ENCODE measurements around the gene DGKD. TPM values are rescaled to one million over a fixed set of nuclear protein-coding genes. Genes with fewer than 3 reads are reported as not detected.

The DGKD gene
- polyA plus RNA-seq, 1 experiment = 10.8 TPM

DNA sequence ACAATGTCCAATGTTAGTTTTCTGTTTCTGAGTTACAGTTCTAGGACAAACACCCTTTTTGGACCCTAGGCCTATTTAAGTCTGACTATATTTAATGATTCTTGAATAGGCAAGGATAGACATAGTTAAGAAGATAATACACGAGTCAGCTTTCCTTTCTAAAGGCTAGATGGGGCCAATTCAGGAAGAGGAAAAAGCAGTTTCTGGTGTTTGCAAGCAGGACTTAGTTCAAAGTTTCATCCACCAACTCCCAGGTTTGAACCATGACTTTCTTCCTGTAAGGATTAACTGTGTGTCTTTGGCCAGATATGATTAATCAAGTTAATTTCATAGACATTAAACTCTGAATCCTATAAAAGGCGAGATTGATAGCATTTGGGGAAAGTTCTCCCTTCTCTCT lies 145.6 kb downstream of the DGKD start:
- no peak for DNase-seq (ENCODE audit: low read depth, low spot score)
- ChIA-PET CTCF (no interaction called here), POLR2A (interaction anchor here (0.5 kb wide), 1 partner anchor 10 kb away, joined by 4 read pairs; no protein-coding TSS in a partner anchor)
- TF ChIP-seq, protein P1, sequence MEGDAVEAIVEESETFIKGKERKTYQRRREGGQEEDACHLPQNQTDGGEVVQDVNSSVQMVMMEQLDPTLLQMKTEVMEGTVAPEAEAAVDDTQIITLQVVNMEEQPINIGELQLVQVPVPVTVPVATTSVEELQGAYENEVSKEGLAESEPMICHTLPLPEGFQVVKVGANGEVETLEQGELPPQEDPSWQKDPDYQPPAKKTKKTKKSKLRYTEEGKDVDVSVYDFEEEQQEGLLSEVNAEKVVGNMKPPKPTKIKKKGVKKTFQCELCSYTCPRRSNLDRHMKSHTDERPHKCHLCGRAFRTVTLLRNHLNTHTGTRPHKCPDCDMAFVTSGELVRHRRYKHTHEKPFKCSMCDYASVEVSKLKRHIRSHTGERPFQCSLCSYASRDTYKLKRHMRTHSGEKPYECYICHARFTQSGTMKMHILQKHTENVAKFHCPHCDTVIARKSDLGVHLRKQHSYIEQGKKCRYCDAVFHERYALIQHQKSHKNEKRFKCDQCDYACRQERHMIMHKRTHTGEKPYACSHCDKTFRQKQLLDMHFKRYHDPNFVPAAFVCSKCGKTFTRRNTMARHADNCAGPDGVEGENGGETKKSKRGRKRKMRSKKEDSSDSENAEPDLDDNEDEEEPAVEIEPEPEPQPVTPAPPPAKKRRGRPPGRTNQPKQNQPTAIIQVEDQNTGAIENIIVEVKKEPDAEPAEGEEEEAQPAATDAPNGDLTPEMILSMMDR (IDR thresholded peaks at IDR 0.05; ENCODE audit: low read depth, low read length) = no peak
- H3K9me3 ChIP-seq (ENCODE audit: control insufficient read depth, insufficient read depth, low read length) = peaks cover 4% of the 10 kb centered on the region
- no peak overlapping the region for H3K4me3 ChIP-seq (ENCODE audit: low read depth, low read length)
- H3K27me3 ChIP-seq (ENCODE audit: control insufficient read depth, insufficient read depth, low read length) = no peaks in the 10 kb centered on the region
- H3K27ac ChIP-seq (ENCODE audit: low read depth, low read length) = no peak overlapping the region

DNA sequence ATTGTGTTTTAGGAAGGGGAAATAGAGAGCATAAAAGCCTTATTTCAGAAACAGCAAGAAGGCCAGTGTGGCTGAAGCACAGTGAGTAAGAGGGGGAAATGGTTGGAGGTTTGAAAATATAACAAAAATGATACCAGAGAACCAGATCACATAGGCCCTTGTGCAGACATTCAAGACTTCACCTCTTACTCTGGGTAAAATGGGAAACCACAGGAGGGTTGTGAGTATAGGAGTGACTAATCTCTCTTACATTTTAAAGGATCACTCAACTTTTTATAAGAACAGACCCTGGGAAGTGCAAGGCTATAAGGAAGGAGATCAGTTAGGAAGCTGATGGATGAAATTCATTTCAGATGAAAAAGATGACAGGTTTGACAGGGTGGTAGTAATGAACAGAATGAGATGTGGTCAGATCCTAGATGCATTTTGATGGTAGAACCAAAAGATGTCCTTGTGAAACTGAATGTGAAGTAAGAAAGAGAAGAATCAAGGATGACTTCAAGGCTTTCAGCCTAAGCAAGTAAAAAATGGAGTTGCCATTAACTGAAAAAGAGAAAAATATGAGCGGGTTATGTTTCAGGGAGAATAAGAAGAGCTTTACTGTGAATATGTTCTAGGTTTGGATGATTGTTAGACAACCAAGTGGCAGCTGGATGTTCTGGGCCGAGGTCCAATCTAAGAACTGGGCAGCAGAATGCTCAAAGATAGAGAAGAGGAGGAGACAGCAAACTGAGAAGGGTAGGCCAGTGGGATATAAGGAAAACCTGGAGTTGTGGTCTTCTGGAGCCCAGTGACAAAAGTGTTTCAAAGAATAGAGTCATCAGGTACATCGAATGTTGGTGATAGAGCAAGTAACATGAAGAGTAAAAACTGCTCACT lies 147.1 kb downstream of the DGKD start:
- ChIA-PET CTCF (no interaction called here), POLR2A (no interaction called here)
- Histone ChIP-seq H3K4me3 (ENCODE audit: low read depth, low read length) (no peak overlapping the region), H3K9me3 (ENCODE audit: control insufficient read depth, insufficient read depth, low read length) (peaks cover 4% of the 10 kb centered on the region), H3K27me3 (ENCODE audit: control insufficient read depth, insufficient read depth, low read length) (no peaks in the 10 kb centered on the region), H3K27ac (ENCODE audit: low read depth, low read length) (no peak overlapping the region)
- TF ChIP-seq, protein P1 (IDR thresholded peaks at IDR 0.05; ENCODE audit: low read depth, low read length) = no peak
- peak; percentile 13 for DNase-seq (ENCODE audit: low read depth, low spot score)

DNA sequence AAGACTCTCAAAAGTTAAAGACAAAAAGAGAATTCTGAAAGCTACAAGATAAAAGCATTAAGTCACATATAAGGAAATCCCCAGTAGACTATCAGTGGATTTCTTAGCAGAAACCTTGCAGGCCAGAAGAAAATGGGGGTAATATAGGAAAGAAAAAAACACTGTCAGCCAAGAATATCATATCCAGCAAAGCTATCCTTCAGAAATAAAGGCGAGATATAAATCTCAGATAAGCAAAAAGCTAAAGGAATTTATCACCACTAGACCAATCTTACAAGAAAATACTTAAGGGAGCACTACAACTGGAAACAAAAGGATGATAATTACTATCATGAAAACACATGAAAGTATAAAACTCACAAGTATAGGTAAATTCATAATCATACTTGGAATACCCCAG lies 149.2 kb downstream of the DGKD start:
- DNase-seq (ENCODE audit: low read depth, low spot score) = no peak
- H3K27me3 ChIP-seq (ENCODE audit: control insufficient read depth, insufficient read depth, low read length) = no peaks in the 10 kb centered on the region
- ChIA-PET POLR2A (no interaction called here), CTCF (interaction anchor here (0.6 kb wide), 1 partner anchor 21 kb away, joined by 3 read pairs; no protein-coding TSS in a partner anchor)
- H3K4me3 ChIP-seq (ENCODE audit: low read depth, low read length) = no peak overlapping the region
- peaks cover 4% of the 10 kb centered on the region for H3K9me3 ChIP-seq (ENCODE audit: control insufficient read depth, insufficient read depth, low read length)
- no peak overlapping the region for H3K27ac ChIP-seq (ENCODE audit: low read depth, low read length)
- TF ChIP-seq, protein P1 (IDR thresholded peaks at IDR 0.05; ENCODE audit: low read depth, low read length) = no peak

DNA sequence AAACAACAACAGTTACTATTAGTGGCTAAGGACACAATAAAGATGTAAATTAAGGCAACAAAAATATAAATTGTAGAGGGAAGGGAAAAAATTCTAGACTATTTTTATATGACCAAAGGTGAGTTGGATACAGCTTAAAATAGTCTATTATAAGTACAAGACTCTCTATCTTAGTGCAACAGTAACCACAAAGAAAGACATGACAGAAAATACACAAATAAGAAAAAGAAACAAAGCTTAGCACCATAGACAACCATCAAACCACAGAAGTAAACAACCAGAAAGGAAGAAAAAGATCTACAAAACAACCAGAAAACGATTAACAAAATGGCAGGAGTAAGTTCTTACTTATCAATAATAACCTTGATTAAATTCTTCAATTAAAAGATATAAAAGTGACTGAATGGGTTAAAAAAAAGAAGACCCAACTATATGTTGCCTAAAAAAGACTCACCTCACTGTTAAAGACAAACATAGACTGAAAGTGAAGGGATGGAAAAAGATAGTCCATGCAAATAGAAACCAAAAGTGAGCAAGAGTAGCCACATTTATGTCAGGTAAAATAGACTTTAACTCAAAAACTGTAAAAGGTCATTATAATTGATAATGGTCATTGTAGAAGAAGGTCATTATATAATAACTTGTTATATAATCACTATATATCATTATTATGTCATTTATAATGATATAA lies 149.8 kb downstream of the DGKD start:
- Histone ChIP-seq H3K27me3 (ENCODE audit: control insufficient read depth, insufficient read depth, low read length) (no peaks in the 10 kb centered on the region), H3K9me3 (ENCODE audit: control insufficient read depth, insufficient read depth, low read length) (peaks cover 4% of the 10 kb centered on the region), H3K4me3 (ENCODE audit: low read depth, low read length) (no peak overlapping the region), H3K27ac (ENCODE audit: low read depth, low read length) (no peak overlapping the region)
- ChIA-PET CTCF (interaction anchor here (0.6 kb wide), 1 partner anchor 21 kb away, joined by 3 read pairs; no protein-coding TSS in a partner anchor), POLR2A (no interaction called here)
- DNase-seq (ENCODE audit: low read depth, low spot score) = no peak
- TF ChIP-seq, protein P1 (IDR thresholded peaks at IDR 0.05; ENCODE audit: low read depth, low read length) = no peak

Data from AG04450 (cell line).